ENCODE results near the gene DICER1. TPM values are rescaled to one million over a fixed set of nuclear protein-coding genes. Genes with fewer than 3 reads are reported as not detected.

The DICER1 gene
- total RNA-seq, 4 donors from 2014 or later = 43.9 to 72.2 (median 58.4) TPM

- Histone ChIP-seq H3K9me3 (no peaks in the 10 kb centered on the region), H3K4me3 (no peak overlapping the region), H3K27me3 (no peaks in the 10 kb centered on the region), H3K36me3 (peaks cover 0 to 19% (median 8%) of the 10 kb centered on the region in 4 donors), H3K4me1 (peaks cover 44 to 76% (median 70%) of the 10 kb centered on the region in 4 donors), H3K27ac (replicated peaks in 1 of 4) (peak overlapping the region in 2 of 4 donors; percentile 26 to 65)
- WGBS = 86% methylated on average over 1 of the region's 1 CpG
- DNase-seq (ENCODE audit: extremely low spot score) = no peak
- TF ChIP-seq EP300 (IDR thresholded peaks at IDR 0.05) (no peak), POLR2AphosphoS5 (IDR thresholded peaks at IDR 0.05) (no peak), POLR2A (IDR thresholded peaks at IDR 0.05; ENCODE audit: low read depth) (no peak)
- TF ChIP-seq, protein P1, sequence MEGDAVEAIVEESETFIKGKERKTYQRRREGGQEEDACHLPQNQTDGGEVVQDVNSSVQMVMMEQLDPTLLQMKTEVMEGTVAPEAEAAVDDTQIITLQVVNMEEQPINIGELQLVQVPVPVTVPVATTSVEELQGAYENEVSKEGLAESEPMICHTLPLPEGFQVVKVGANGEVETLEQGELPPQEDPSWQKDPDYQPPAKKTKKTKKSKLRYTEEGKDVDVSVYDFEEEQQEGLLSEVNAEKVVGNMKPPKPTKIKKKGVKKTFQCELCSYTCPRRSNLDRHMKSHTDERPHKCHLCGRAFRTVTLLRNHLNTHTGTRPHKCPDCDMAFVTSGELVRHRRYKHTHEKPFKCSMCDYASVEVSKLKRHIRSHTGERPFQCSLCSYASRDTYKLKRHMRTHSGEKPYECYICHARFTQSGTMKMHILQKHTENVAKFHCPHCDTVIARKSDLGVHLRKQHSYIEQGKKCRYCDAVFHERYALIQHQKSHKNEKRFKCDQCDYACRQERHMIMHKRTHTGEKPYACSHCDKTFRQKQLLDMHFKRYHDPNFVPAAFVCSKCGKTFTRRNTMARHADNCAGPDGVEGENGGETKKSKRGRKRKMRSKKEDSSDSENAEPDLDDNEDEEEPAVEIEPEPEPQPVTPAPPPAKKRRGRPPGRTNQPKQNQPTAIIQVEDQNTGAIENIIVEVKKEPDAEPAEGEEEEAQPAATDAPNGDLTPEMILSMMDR (IDR thresholded peaks at IDR 0.05) = no peak
- intact Hi-C loops (cut with DNase I) = no loop called here
Observed at GRCh38 chr14:95136631-95137030, 20.7 kb downstream of the DICER1 start.

- no peaks in the 10 kb centered on the region for H3K27me3 ChIP-seq
- H3K27ac ChIP-seq (replicated peaks in 1 of 4) = no peak overlapping the region
- H3K4me1 ChIP-seq = peaks cover 28 to 54% (median 49%) of the 10 kb centered on the region in 4 donors
- intact Hi-C loops (cut with DNase I) = no loop called here
- no peaks in the 10 kb centered on the region for H3K9me3 ChIP-seq
- TF ChIP-seq POLR2A (IDR thresholded peaks at IDR 0.05; ENCODE audit: low read depth) = no peak
- H3K36me3 ChIP-seq = peaks cover 0 to 38% (median 16%) of the 10 kb centered on the region in 4 donors
- no peak overlapping the region for H3K4me3 ChIP-seq
- 87% methylated on average over 8 of the region's 8 CpGs for WGBS
- no peak for DNase-seq (ENCODE audit: extremely low spot score)
Observed at GRCh38 chr14:95134304-95134933, 22.9 kb downstream of the DICER1 start.

- H3K27ac ChIP-seq (replicated peaks in 1 of 4) = no peak overlapping the region
- intact Hi-C loops (cut with DNase I) = no loop called here
- peaks cover 23 to 45% (median 40%) of the 10 kb centered on the region in 4 donors for H3K4me1 ChIP-seq
- no peaks in the 10 kb centered on the region for H3K27me3 ChIP-seq
- no peak overlapping the region for H3K4me3 ChIP-seq
- WGBS = 79% methylated on average over 2 of the region's 2 CpGs
- DNase-seq (ENCODE audit: extremely low spot score) = no peak
- TF ChIP-seq EP300 (IDR thresholded peaks at IDR 0.05) (no peak), POLR2AphosphoS5 (IDR thresholded peaks at IDR 0.05) (no peak), POLR2A (IDR thresholded peaks at IDR 0.05; ENCODE audit: low read depth) (no peak)
- TF ChIP-seq, protein P1 (IDR thresholded peaks at IDR 0.05) = no peak
- peaks cover 0 to 46% (median 24%) of the 10 kb centered on the region in 4 donors for H3K36me3 ChIP-seq
- no peaks in the 10 kb centered on the region for H3K9me3 ChIP-seq
Observed at GRCh38 chr14:95133282-95133681, 24.0 kb downstream of the DICER1 start.

DNA sequence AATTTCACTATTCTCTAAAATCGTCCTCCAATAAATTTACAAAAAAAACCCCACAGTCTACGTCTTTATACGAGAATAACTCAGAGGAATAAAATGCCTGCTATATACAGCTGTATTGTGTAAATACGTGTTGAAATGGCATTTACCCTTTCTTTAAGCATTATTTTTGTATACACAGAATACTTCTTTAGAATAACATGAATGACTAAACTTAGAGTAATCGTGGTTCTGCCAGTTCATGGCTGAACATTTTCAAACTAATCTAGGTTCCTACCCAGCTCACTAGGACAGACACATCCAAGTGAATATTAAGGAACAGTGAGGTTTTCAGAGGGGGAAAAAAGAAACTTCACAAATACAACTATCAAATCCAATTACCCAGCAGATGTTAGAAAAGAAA lies 24.6 kb downstream of the DICER1 start:
- WGBS = 79% methylated on average over 5 of the region's 5 CpGs

DNA sequence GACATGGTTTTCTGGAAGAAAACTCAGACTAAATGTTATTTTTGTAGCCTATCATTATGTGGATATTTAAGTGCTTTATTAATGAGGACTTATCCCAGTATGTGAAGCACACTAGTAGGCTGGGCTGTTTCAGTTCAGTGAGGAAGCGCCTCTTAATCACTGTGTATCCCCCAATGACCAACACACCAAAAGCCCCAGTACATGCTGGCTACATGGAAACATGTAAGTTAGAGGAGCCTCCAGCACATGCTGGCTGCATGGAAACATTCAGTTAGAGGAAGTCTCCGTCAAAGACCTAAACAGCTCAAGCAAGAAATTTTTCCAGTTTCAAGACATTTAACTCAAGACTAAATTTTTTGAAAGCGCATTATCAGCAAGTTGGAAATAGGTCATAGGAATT lies 26.8 kb downstream of the DICER1 start:
- H3K4me1 ChIP-seq = peaks cover 9 to 25% (median 21%) of the 10 kb centered on the region in 4 donors
- intact Hi-C loops (cut with DNase I) = no loop called here
- WGBS = 96% methylated on average over 3 of the region's 3 CpGs
- H3K9me3 ChIP-seq = no peaks in the 10 kb centered on the region
- H3K27ac ChIP-seq (replicated peaks in 1 of 4) = no peak overlapping the region
- H3K36me3 ChIP-seq = peaks cover 0 to 60% (median 31%) of the 10 kb centered on the region in 4 donors
- no peak for TF ChIP-seq EP300 (IDR thresholded peaks at IDR 0.05)
- no peak for TF ChIP-seq POLR2AphosphoS5 (IDR thresholded peaks at IDR 0.05)
- no peak for TF ChIP-seq POLR2A (IDR thresholded peaks at IDR 0.05; ENCODE audit: low read depth)
- TF ChIP-seq, protein P1 (IDR thresholded peaks at IDR 0.05) = no peak
- H3K27me3 ChIP-seq = no peaks in the 10 kb centered on the region
- no peak overlapping the region for H3K4me3 ChIP-seq
- no peak for DNase-seq (ENCODE audit: extremely low spot score)

More for the DNA sequence above, 24.6 kb downstream of the DICER1 start:
- Histone ChIP-seq H3K4me1 (peaks cover 17 to 40% (median 35%) of the 10 kb centered on the region in 4 donors), H3K27me3 (no peaks in the 10 kb centered on the region), H3K4me3 (no peak overlapping the region), H3K27ac (replicated peaks in 1 of 4) (no peak overlapping the region), H3K9me3 (no peaks in the 10 kb centered on the region), H3K36me3 (peaks cover 0 to 46% (median 25%) of the 10 kb centered on the region in 4 donors)
- TF ChIP-seq POLR2A (IDR thresholded peaks at IDR 0.05; ENCODE audit: low read depth) (no peak), EP300 (IDR thresholded peaks at IDR 0.05) (no peak), POLR2AphosphoS5 (IDR thresholded peaks at IDR 0.05) (no peak)
- TF ChIP-seq, protein P1 (IDR thresholded peaks at IDR 0.05) = no peak
- intact Hi-C loops (cut with DNase I) = no loop called here
- DNase-seq (ENCODE audit: extremely low spot score) = no peak

Data from esophagus muscularis mucosa (tissue), 4 donors.